Stimulated activated memory B cell treated with anti-CD40 and anti-IgM and Interleukin-4, amounts not matched to agents 10 μg/mL and 1 μg/mL and 100 μg/mL, for 72 hours (primary cell): ENCODE data around the gene CAPN11.
"Not testable (repeated sequence)": the region's sequence is repeated elsewhere in the genome, so short reads cannot be mapped to it uniquely, and the experiment has no call there.

Experiments
- ATAC-seq: fragments of 150-1000 bp; cut with Tn5 transposase; 2 replicates; pipeline ENCODE4 v1.10.0; 2021
- H3K27ac Mint-ChIP-seq: one replicate; pipeline ENCODE4 v1.8.0; 2022; ENCODE audit warnings: mild to moderate bottlenecking, mixed read lengths
- H3K27me3 Mint-ChIP-seq: one replicate; pipeline ENCODE4 v1.8.0; 2022; ENCODE audit warnings: mixed read lengths
- H3K36me3 Mint-ChIP-seq: one replicate; pipeline ENCODE4 v1.8.0; 2022; ENCODE audit warnings: mixed read lengths
- H3K4me1 Mint-ChIP-seq: one replicate; pipeline ENCODE4 v1.8.0; 2022; ENCODE audit warnings: mixed read lengths
- H3K4me3 Mint-ChIP-seq: one replicate; pipeline ENCODE4 v1.8.0; 2022; ENCODE audit warnings: mild to moderate bottlenecking, moderate library complexity, mixed read lengths
- H3K9me3 Mint-ChIP-seq: one replicate; pipeline ENCODE4 v1.8.0; 2022; ENCODE audit warnings: mixed read lengths

CAPN11 gene

DNA sequence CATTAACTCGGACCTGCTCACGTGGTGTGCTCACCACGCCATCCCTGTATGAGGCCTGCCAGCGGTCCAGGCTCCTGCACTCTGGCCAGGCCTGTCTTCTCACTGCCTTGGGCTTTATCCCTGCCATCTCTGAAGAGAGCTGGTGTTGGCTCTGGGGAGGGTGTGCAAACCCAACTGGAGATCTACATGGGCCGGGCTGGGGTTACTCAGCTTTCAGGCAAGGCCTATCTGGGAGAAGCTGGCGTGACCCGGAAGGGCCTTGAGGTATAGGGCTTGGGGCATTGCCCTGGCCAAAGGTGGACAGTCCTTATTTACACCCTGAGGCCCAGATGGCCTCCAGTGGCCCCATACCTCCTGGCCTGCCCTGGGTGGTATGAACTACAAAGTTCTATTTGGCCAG is 69.8 kb downstream of the CAPN11 start:
- no peaks in the 10 kb centered on the region for H3K9me3 Mint-ChIP-seq
- no peak overlapping the region for H3K4me3 Mint-ChIP-seq
- peaks cover 25% of the 10 kb centered on the region for H3K36me3 Mint-ChIP-seq
- no peak overlapping the region for H3K27ac Mint-ChIP-seq
- ATAC-seq, result no peak
- peaks cover 25% of the 10 kb centered on the region for H3K4me1 Mint-ChIP-seq
- H3K27me3 Mint-ChIP-seq, result no peaks in the 10 kb centered on the region

GRCh38 chr6:44228836-44229235 is 70.2 kb downstream of the CAPN11 start:
- Mint-ChIP-seq H3K4me3 (no peak overlapping the region), H3K27ac (no peak overlapping the region), H3K27me3 (no peaks in the 10 kb centered on the region), H3K4me1 (peaks cover 28% of the 10 kb centered on the region), H3K36me3 (peaks cover 25% of the 10 kb centered on the region), H3K9me3 (no peaks in the 10 kb centered on the region)
- ATAC-seq, result no peak

DNA sequence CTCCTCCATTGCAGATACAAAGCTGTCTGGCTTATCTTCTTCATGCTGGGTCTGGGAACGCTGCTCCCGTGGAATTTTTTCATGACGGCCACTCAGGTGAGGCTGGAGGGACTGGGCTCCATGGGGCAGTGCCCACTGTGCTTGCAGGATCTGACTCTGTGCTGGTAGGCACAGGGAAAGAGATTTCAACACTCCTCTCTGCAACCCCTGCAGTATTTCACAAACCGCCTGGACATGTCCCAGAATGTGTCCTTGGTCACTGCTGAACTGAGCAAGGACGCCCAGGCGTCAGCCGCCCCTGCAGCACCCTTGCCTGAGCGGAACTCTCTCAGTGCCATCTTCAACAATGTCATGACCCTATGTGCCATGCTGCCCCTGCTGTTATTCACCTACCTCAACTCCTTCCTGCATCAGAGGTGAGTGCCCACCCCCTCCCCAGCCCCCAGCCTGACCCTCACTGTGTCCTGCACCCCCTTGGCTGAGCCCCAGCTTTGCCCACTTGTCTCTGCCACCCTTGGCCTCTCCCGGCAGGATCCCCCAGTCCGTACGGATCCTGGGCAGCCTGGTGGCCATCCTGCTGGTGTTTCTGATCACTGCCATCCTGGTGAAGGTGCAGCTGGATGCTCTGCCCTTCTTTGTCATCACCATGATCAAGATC is 70.9 kb downstream of the CAPN11 start:
- Mint-ChIP-seq H3K27ac (no peak overlapping the region), H3K4me1 (peaks cover 23% of the 10 kb centered on the region), H3K36me3 (peaks cover 25% of the 10 kb centered on the region), H3K27me3 (no peaks in the 10 kb centered on the region), H3K9me3 (no peaks in the 10 kb centered on the region), H3K4me3 (no peak overlapping the region)
- ATAC-seq, result no peak

- peaks cover 25% of the 10 kb centered on the region for H3K36me3 Mint-ChIP-seq
Observed at GRCh38 chr6:44230034-44230675, 71.5 kb downstream of the CAPN11 start.

GRCh38 chr6:44231426-44231825 is 72.8 kb downstream of the CAPN11 start:
- not testable (repeated sequence) for H3K4me3 Mint-ChIP-seq, H3K4me1 Mint-ChIP-seq, H3K27me3 Mint-ChIP-seq, H3K9me3 Mint-ChIP-seq, H3K27ac Mint-ChIP-seq, ATAC-seq
- H3K36me3 Mint-ChIP-seq, result peaks cover 25% of the 10 kb centered on the region

More at GRCh38 chr6:44230034-44230675, 71.5 kb downstream of the CAPN11 start:
- no peak overlapping the region for H3K27ac Mint-ChIP-seq
- no peaks in the 10 kb centered on the region for H3K9me3 Mint-ChIP-seq
- H3K4me1 Mint-ChIP-seq, result peaks cover 18% of the 10 kb centered on the region
- ATAC-seq, result no peak
- no peak overlapping the region for H3K4me3 Mint-ChIP-seq
- no peaks in the 10 kb centered on the region for H3K27me3 Mint-ChIP-seq

DNA sequence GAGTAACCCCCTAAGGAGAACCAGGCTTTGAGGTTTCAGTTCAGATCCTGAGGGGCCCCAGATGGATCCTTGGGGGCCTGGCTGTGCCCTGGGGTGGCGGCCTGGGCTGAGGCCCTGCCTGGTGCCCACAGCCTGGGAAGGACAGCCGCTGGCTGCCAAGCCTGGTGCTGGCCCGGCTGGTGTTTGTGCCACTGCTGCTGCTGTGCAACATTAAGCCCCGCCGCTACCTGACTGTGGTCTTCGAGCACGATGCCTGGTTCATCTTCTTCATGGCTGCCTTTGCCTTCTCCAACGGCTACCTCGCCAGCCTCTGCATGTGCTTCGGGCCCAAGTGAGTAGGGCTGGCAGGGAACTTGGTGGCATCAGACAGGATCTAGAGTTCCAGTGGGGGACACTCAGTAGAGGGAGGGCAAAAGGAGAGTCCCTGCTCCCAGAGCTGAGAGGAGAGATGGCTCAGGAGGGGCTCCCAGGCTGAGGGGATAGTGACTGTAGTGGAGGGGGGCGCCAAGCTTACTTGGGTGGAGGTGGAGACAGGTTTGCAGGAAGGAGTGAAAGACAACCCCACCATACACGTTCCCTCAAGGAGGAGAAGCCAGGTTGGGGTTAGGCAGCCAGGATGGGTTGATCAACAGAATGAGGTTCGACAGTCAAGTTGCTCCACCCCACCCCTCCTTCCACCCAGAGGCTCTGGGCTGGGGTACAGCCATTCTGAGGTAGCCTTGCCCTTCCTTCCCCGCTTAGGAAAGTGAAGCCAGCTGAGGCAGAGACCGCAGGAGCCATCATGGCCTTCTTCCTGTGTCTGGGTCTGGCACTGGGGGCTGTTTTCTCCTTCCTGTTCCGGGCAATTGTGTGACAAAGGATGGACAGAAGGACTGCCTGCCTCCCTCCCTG is 74.3 kb downstream of the CAPN11 start:
- H3K27ac Mint-ChIP-seq, result peak overlapping the region; percentile 34
- H3K27me3 Mint-ChIP-seq, result no peaks in the 10 kb centered on the region
- peaks cover 17% of the 10 kb centered on the region for H3K4me1 Mint-ChIP-seq
- H3K36me3 Mint-ChIP-seq, result peaks cover 25% of the 10 kb centered on the region
- ATAC-seq, result no peak
- no peak overlapping the region for H3K4me3 Mint-ChIP-seq
- H3K9me3 Mint-ChIP-seq, result no peaks in the 10 kb centered on the region

- H3K9me3 Mint-ChIP-seq, result no peaks in the 10 kb centered on the region
- peaks cover 25% of the 10 kb centered on the region for H3K36me3 Mint-ChIP-seq
- no peak for ATAC-seq
- no peaks in the 10 kb centered on the region for H3K27me3 Mint-ChIP-seq
- peaks cover 25% of the 10 kb centered on the region for H3K4me1 Mint-ChIP-seq
- H3K4me3 Mint-ChIP-seq, result no peak overlapping the region
- H3K27ac Mint-ChIP-seq, result peak overlapping the region; percentile 34
Observed at GRCh38 chr6:44233567-44234100, 75.0 kb downstream of the CAPN11 start.
